Tibial nerve (tissue), 4 donors: ENCODE results near the gene CHADL. TPM values are rescaled to one million over a fixed set of nuclear protein-coding genes. Genes with fewer than 3 reads are reported as not detected.

ENCODE experiments used
- DNase-seq, 2 donors: peaks; one replicate each; pipeline ENCODE4 v3.0.0-alpha.2; 2019; ENCODE audit warnings: low spot score in 2 of 2
- H3K27ac ChIP-seq, 4 donors: fragments of 200-600 bp; sonication (generic) in 3 of 4; one replicate each; pipeline ENCODE4 v1.5.1; 2017 to 2019; ENCODE audit warnings: mild to moderate bottlenecking in 1 of 4
- H3K27me3 ChIP-seq, 2 donors: fragments of 200-600 bp; sonication (generic) in 1 of 2; one replicate each; pipeline versions ENCODE4 v1.5.1 to v1.6.0; 2017 to 2019
- H3K36me3 ChIP-seq, 3 donors: fragments of 200-600 bp; sonication (generic); one replicate each; pipeline ENCODE4 v1.5.1; 2018 to 2019
- H3K4me1 ChIP-seq, 4 donors: fragments of 200-600 bp; sonication (generic) in 3 of 4; one replicate each; pipeline ENCODE4 v1.5.1; 2017 to 2019
- H3K4me3 ChIP-seq, 4 donors: fragments of 200-600 bp; sonication (generic) in 3 of 4; one replicate each; pipeline ENCODE4 v1.5.1; 2017 to 2019; ENCODE audit warnings: mild to moderate bottlenecking in 1 of 4, moderate library complexity in 1 of 4
- H3K9me3 ChIP-seq, 4 donors: fragments of 200-600 bp; sonication (generic) in 3 of 4; one replicate each; pipeline ENCODE4 v1.5.1; 2017 to 2019
- CTCF ChIP-seq, 5 experiments: fragments of 200-600 bp in 3 of 5; fragments of 450-650 bp in 2 of 5; sonication (generic) in 3 of 5; IDR thresholded peaks; one replicate each; pipeline ENCODE4 v1.5.1; 2016 to 2019; ENCODE audit warnings: antibody characterized with exemption in 5 of 5, mild to moderate bottlenecking in 3 of 5, moderate library complexity in 2 of 5
- EP300 ChIP-seq, 2 donors: sonication (generic); formaldehyde crosslinking; IDR thresholded peaks; one replicate each; pipeline ENCODE4 v1.6.1; 2017; ENCODE audit warnings: antibody characterized with exemption in 2 of 2, mild to moderate bottlenecking in 1 of 2
- POLR2A ChIP-seq, 2 donors: fragments of 450-650 bp; IDR thresholded peaks; one replicate each; pipeline ENCODE4 v1.6.1; 2017; ENCODE audit warnings: antibody characterized with exemption in 2 of 2, mild to moderate bottlenecking in 2 of 2, moderate library complexity in 2 of 2
- WGBS, 2 donors: methylation state at CpG; one replicate each; pipeline ENCODE4 v1.1.5; 2018; 5-methylcytosine and 5-hydroxymethylcytosine counted together
- total RNA-seq, 4 donors: library from RNA; depleted of rRNA; stranded (reverse); fragments of >200 nt; gene quantifications; one replicate each; pipeline ENCODE4 v1.1.0, GENCODE V29; 2016

Gene CHADL
- total RNA-seq, 4 donors from 2014 or later, result 25.3 to 32.0 (median 27.5) TPM

DNA sequence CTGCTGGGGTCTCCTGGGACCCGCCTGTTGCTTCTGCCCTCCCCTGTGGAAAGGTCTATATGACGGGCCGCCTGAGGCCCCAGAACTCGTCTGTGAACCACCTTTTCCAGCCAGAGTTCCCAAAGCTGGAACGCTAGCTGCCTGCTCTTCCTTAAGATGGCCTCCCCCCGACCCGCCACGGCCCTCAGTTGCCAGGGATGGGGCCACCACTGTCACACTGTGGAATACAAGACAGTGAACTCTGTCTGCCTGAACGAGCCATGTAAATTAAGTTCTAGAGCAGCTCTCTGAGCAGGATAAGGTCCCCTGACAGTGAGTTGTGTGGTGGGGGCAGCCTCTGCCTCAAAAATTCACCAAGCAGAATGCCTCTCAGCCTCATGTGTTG lies 10.3 kb downstream of the CHADL start:
- Histone ChIP-seq H3K27ac (no peak overlapping the region), H3K36me3 (peaks cover 0 to 94% (median 23%) of the 10 kb centered on the region in 3 donors)

GRCh38 chr22:41229730-41230400 lies 10.9 kb downstream of the CHADL start:
- no peak overlapping the region for H3K27ac ChIP-seq
- no peaks in the 10 kb centered on the region for H3K4me1 ChIP-seq
- no peak for DNase-seq
- peaks cover 0 to 94% (median 23%) of the 10 kb centered on the region in 3 donors for H3K36me3 ChIP-seq
- TF ChIP-seq POLR2A (IDR thresholded peaks at IDR 0.05) (no peak), EP300 (IDR thresholded peaks at IDR 0.05) (no peak), CTCF (IDR thresholded peaks at IDR 0.05) (no peak)
- no peaks in the 10 kb centered on the region for H3K27me3 ChIP-seq
- 68 to 79% methylated on average over 17 of the region's 17 CpGs for WGBS, 2 donors
- H3K9me3 ChIP-seq, result no peaks in the 10 kb centered on the region
- H3K4me3 ChIP-seq, result no peak overlapping the region

More for the DNA sequence above, 10.3 kb downstream of the CHADL start:
- WGBS, 2 donors, result 80 to 87% methylated on average over 5 to 8 of the region's 9 CpGs
- Histone ChIP-seq H3K27me3 (no peaks in the 10 kb centered on the region), H3K4me3 (no peak overlapping the region), H3K4me1 (no peaks in the 10 kb centered on the region), H3K9me3 (no peaks in the 10 kb centered on the region)
- TF ChIP-seq CTCF (IDR thresholded peaks at IDR 0.05), result no peak
- no peak for TF ChIP-seq POLR2A (IDR thresholded peaks at IDR 0.05)
- TF ChIP-seq EP300 (IDR thresholded peaks at IDR 0.05), result no peak
- DNase-seq, result no peak

- DNase-seq, result no peak
- no peak overlapping the region for H3K4me3 ChIP-seq
- no peaks in the 10 kb centered on the region for H3K9me3 ChIP-seq
- H3K27ac ChIP-seq, result no peak overlapping the region
- peaks cover 0 to 96% (median 28%) of the 10 kb centered on the region in 3 donors for H3K36me3 ChIP-seq
- no peaks in the 10 kb centered on the region for H3K27me3 ChIP-seq
- TF ChIP-seq EP300 (IDR thresholded peaks at IDR 0.05), result no peak
- no peak for TF ChIP-seq POLR2A (IDR thresholded peaks at IDR 0.05)
- TF ChIP-seq CTCF (IDR thresholded peaks at IDR 0.05), result no peak
- H3K4me1 ChIP-seq, result no peaks in the 10 kb centered on the region
- 81 to 90% methylated on average over 6 of the region's 6 CpGs for WGBS, 2 donors
Measured at GRCh38 chr22:41229215-41229614, 11.5 kb downstream of the CHADL start.

DNA sequence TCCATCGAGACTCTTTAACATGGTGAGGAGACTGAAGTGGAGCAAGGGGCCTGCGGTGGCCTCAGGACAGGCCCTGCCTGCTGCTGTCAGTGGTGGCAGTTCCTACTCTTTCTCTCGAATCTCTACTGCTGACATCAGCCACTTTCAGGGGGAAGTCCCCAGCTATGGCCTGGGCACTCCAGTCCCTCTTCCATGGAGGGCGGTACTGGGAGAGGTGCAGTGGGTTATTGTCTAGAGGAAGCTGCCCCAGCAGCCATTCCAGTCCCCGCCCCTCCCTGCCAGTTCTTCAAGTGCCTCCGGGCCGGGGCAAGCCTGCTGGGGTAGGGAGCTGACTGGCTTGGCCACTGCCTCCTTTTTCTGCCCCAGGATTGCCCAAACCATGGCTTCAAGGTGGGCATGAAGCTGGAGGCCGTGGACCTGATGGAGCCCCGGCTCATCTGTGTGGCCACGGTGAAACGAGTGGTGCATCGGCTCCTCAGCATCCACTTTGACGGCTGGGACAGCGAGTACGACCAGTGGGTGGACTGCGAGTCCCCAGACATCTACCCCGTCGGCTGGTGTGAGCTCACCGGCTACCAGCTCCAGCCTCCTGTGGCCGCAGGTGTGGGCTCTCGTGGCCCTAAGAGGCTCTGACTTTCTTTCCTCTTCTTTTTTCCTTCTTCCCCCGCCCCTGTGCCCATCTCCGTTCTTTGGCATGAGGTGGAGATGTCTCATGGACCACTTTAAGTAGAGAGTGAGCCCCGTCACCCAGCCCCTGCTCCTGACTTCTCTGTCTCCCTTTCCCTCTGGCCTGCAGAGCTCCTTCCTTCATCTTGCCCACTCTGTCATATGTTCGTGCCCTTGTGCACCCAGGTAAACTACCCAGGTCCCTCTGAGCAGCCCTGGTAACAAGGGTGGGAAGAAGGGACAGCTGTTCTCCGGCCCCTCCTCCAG lies 13.7 kb downstream of the CHADL start:
- Histone ChIP-seq H3K27ac (no peak overlapping the region), H3K4me3 (no peak overlapping the region), H3K36me3 (peaks cover 2 to 99% (median 29%) of the 10 kb centered on the region in 3 donors), H3K4me1 (no peaks in the 10 kb centered on the region), H3K27me3 (no peaks in the 10 kb centered on the region), H3K9me3 (no peaks in the 10 kb centered on the region)
- DNase-seq, result peak in 1 of 2 donors; percentile 8
- WGBS, 2 donors, result 87% methylated on average over 25 to 26 of the region's 26 CpGs
- TF ChIP-seq EP300 (IDR thresholded peaks at IDR 0.05), result no peak
- TF ChIP-seq POLR2A (IDR thresholded peaks at IDR 0.05), result no peak
- TF ChIP-seq CTCF (IDR thresholded peaks at IDR 0.05), result no peak

GRCh38 chr22:41223535-41223934 lies 17.2 kb downstream of the CHADL start:
- no peak for TF ChIP-seq EP300 (IDR thresholded peaks at IDR 0.05)
- no peak for TF ChIP-seq POLR2A (IDR thresholded peaks at IDR 0.05)
- TF ChIP-seq CTCF (IDR thresholded peaks at IDR 0.05), result no peak
- DNase-seq, result no peak
- H3K9me3 ChIP-seq, result no peaks in the 10 kb centered on the region
- no peak overlapping the region for H3K4me3 ChIP-seq
- no peak overlapping the region for H3K27ac ChIP-seq
- H3K27me3 ChIP-seq, result no peaks in the 10 kb centered on the region
- WGBS, 2 donors, result 52 to 64% methylated on average over 7 of the region's 7 CpGs
- peaks cover 11 to 100% (median 31%) of the 10 kb centered on the region in 3 donors for H3K36me3 ChIP-seq
- H3K4me1 ChIP-seq, result peaks cover 0 to 2% (median 0%) of the 10 kb centered on the region in 4 donors
